Measurements from ENCODE around the gene AXDND1. TPM values are rescaled to one million over a fixed set of nuclear protein-coding genes. Genes with fewer than 3 reads are reported as not detected.
"Not testable (repeated sequence)": the region's sequence is repeated elsewhere in the genome, so short reads cannot be mapped to it uniquely, and the experiment has no call there.

Gene AXDND1
- total RNA-seq, 1 donor from 2014 or later = not detected

DNA sequence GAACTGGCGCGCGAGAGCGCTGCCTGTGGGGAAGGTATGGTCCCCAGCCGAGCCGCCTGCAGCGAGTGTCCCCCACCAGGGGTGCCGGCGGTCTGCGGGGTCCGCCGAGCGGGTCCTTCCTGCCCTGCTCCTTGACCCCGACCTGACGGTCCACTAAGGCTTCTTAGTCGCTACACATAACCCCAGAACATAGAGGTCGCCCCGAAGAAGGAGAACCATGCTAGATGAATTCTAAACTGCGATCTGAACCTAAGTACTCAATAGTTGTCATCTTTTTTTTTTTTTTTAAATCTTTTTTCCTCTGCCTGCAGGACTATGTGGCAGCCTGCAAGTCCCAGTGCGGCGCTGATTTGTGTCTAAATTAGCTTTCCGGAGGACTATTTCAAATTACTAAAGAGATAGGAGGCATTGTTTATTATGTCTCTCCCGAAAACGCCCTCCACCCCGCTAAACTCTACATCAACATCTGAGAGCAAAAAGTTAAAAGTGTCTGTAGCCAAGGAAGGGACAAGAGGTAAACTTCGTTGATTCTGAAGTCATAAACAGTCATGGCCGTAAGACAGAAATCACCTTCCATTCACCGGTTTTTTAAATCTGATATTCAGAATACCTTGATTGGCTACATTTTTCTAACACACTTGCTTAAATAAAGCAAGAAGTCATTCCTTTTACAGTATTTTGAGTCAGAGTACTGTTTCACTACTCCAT, 476 bp downstream of the AXDND1 start:
- peak; percentile 17 to 42 for DNase-seq (ENCODE audit: low read depth in 2 of 2)

DNA sequence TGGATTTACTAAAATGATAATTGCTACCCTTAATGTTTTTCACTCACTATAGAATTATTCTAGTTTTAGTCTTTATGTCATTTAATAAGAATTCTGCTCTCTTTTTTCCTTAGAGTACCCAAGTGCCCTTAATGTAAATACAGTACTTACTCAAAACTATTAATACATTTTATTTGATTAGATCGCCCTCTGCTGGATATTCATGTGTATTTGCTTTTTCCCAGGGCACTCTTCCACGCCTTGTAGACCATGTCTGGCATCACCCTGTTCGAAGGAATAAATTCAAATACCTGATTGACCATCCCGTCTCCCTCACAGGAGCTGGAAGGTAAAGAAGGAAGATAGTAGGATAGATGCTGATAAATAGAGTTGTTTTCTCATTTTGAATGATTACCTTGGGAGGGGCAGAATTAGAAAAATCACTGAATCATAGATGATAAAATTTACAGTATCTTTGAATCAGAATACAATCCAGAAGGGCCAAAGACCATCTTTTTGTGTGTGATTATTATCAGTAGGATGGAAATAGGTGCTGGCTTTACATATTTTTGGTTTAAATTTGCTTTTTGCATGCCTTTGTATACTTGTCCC, 4.1 kb downstream of the AXDND1 start:
- DNase-seq (ENCODE audit: low read depth in 2 of 2) = peak; percentile 72 to 73

DNA sequence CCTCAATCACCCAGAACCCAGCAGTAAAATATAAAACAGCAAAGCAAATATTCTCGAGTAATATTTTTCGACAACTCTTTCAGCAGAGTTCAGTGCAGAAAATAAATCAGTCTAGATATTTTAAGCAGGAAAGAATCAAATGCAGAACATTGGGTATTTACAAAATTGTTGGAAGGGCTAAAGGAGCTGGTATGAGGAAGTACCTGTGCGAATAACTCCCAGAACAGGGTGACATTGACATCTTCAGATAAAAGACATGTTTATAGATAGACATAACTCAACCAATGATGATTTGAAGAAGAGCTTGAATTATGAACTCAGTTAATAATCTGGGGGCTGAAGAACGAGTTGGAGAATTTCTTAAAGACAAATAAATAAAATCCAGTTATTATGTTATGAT, 6.4 kb downstream of the AXDND1 start:
- no peak for DNase-seq (ENCODE audit: low read depth in 2 of 2)

DNA sequence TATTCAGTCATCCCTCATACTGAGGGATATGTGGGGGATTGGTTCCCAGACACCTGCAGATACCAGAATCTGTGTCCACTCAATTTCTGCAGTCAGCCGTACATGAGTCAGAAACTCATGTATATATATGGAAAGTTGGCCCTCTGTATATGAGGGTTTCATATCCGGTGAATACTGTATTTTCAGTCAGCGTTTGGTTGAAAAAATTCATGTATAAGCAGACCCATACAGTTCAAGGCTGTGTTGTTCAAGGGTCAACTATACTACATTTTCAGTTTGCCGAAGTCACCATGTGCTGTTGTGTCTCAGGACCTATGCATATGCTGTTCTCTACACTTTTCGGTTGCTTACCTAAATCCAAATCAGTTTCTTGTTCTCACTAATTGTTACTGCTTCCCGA, 10.5 kb downstream of the AXDND1 start:
- DNase-seq (ENCODE audit: low read depth in 2 of 2) = no peak

DNA sequence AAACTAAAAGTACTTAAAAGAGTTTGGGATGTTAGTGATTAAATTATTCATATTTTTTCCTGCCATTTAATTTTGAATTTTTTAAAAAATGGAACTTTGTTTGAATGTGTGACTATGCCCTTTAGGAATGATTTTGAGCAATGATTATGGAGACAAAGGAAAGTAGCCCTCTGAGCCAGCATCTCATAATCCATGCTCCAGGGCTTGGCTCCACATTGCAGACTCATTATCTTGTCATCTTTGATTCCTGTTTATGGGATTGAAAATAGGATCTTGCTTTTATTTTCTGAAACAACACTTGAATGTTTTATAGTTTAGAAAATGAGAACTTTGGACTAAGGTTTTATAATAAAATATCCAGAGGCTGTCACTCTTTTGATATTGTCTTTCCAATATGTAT, 14.5 kb downstream of the AXDND1 start:
- DNase-seq (ENCODE audit: low read depth in 2 of 2) = no peak

DNA sequence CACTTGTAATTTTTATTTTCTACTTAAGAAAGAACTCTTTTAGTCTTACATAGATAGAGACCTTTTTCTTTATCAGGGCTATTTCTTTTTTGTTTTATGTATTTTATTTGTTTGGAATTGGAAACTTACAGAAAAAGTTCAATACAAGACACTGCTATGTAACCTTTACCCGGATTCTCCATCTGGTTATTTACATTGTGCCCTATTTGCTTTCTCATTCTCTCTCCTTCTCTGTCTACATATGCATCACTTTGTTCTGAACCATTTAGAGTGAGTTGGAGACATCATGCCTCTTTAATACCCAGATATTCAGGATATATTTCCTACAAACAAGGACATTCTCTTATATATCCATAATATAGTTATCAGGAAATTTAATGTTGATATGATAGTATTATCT, 18.3 kb downstream of the AXDND1 start:
- DNase-seq (ENCODE audit: low read depth in 2 of 2) = no peak

DNA sequence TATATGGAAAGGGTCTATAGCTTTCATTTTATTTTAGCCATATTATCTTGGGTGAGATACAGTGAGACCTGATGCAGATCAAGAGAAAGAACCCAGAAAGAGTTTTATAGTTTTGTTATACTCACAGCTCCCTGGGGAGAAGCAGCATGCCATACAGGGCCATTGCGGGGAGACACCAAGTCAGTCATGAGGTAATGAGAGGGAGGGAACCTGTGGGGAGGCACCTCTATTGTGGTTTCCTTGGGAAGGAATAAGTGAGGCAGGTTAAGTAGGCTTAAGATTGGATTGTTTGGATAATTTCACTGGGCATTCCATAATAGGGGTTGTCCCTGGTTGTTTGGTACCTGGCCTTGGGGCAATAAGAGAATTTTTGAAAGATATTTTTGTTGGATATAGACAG, 19.7 kb downstream of the AXDND1 start:
- DNase-seq (ENCODE audit: low read depth in 2 of 2) = no peak

DNA sequence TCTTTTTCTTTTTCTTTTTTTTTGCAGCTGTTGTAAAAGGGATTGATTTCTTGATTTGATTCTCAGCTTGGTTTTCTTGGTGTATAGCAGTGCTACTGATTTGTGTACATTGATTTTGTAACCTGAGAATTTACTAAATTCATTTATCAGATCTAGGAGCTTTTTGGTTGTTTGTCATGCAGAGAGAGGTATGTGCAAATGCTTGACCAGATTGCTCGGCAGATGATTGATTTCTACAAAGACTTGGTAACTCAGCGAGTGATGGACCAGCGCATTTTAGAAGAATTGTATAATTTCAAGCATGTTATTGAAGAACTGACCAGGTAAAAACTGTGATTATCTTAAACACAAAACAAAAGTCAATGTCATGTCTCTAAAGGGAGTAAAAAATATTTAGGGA, 27.9 kb downstream of the AXDND1 start:
- DNase-seq (ENCODE audit: low read depth in 2 of 2) = no peak

DNA sequence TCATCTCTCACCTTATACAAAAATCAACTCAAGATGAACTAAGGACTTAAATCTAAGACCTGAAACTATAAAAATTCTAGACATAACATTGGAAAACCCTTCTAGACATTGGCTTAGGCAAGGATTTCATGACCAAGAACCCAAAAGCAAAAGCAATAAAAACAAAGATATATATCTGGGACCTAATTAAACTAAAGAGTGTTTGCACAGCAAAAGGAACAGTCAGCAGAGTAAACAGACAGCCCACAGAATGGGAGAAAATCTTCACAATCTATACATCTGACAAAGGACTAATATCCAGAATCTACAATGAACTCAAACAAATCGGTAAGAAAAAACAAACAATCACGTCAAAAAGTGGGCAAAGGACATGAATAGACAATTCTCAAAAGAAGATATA, 33.6 kb downstream of the AXDND1 start:
- not testable (repeated sequence) for DNase-seq (ENCODE audit: low read depth in 2 of 2)

DNA sequence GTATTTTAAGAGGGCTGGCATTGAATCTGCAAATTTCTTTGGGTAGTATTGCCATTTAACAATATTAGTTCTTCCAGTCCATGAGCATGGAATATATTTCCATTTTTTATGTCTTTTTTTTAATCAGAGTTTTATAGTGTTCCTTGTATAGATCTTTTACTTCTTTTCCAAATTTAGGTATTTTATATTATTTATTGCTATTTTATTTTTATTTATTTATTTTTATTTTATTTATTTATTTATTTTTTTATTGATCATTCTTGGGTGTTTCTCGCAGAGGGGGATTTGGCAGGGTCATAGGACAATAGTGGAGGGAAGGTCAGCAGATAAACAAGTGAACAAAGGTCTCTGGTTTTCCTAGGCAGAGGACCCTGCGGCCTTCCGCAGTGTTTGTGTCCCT, 52.0 kb downstream of the AXDND1 start:
- not testable (repeated sequence) for DNase-seq (ENCODE audit: low read depth in 2 of 2)

DNA sequence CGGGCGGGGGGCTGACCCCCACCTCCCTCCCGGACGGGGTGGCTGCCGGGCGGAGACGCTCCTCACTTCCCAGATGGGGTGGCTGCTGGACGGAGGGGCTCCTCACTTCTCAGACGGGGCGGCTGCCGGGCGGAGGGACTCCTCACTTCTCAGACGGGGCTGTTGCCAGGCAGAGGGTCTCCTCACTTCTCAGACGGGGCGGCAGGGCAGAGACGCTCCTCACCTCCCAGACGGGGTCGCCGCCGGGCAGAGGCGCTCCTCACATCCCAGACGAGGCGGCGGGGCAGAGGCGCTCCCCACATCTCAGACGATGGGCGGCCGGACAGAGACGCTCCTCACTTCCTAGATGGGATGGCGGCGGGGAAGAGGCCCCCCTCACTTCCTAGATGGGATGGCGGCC, 52.9 kb downstream of the AXDND1 start:
- DNase-seq (ENCODE audit: low read depth in 2 of 2) = not testable (repeated sequence)

DNA sequence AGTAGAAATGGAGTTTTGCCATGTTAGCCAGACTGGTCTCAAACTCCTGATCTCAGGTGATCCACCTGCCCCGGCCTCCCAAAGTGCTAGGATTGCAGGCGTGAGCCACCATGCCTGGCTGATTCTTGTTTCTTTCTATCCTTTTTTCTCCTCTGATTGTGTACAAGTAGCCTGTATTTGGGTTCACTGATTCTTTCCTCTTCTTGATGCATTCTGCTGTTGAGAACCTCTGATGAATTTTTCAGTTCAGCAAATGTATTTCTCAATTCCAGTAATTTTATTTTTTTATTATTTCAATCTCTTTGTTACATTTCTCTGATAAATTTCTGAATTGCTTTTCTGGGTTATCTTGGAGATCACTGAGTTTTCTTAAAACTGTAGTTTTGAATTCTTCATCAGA, 58.8 kb downstream of the AXDND1 start:
- DNase-seq (ENCODE audit: low read depth in 2 of 2) = no peak

DNA sequence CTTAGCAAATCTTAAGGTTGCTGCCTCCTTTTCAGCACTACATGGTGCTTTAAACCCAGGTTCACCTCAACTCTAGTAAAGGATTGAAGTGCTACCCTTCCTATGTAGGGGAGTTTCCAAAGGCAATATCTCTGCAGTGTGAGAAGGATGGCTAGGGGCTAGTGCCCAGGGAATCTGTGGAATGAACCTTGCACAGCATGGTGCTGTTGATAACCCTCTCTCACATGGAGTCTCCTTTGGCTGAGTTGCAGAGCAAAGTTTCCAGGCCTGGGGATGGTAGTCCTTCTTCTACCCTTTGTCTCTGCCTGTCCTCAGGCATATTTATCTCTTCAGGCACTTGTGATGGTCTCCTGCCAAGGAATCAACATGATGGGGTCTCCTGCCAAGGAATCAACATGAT, 59.4 kb downstream of the AXDND1 start:
- DNase-seq (ENCODE audit: low read depth in 2 of 2) = no peak

DNA sequence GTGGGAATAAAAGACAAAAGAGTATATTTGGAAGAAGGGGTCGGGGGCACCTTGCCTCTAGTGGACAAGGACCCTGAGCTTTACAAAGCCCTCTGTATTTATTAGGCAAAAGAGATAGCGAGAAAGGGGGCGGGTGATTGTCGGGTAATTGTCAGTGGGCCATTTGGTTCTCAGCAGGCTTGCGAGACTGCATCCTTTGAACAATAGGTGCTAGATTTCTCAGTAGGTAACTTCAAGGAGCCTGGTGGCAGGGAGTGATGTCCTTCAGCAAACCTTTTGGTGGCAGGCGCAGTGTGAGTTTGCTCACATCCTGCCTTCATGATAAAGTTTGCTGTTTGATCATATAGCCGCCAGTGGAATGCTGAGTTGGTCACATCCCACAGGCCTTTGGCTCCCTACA, 71.4 kb downstream of the AXDND1 start:
- no peak for DNase-seq (ENCODE audit: low read depth in 2 of 2)

DNA sequence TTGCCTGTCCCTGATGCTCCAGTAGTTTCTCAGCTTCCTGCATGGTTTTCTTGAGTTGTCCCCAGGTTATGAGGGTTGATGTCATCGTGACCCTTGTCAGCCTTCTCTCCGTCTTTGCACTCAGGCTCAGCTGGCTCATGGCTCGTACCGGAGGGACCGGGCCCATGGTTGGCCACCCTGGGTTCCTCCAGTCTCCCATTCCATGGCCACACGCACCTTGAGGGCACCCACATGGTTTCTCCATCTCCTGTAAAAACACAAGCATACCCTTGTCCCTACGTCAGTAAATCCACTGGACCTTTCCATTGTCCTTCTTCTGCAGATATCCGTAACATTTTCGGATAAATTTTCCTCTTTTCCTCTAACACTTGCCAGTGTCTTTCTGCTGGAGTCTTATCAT, 73.9 kb downstream of the AXDND1 start:
- not testable (repeated sequence) for DNase-seq (ENCODE audit: low read depth in 2 of 2)

DNA sequence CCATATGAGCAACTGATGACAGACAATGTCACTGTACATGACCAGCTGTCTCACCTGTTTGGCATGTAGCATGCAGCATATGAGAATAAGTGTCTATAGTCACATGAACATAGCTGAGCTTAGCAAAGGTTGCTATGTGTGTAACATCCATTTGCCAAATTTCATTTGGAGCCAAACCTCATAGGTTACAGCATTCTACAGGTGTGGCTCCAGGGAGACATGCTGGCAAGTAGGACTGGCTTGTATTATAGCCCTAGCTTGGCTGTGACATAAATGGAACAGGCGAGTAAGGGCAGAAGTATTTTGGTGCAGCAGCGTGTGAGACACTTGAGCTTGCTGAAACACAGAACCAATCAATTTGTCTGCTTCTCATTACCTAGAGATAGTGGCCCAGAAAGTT, 74.5 kb downstream of the AXDND1 start:
- DNase-seq (ENCODE audit: low read depth in 2 of 2) = not testable (repeated sequence)

DNA sequence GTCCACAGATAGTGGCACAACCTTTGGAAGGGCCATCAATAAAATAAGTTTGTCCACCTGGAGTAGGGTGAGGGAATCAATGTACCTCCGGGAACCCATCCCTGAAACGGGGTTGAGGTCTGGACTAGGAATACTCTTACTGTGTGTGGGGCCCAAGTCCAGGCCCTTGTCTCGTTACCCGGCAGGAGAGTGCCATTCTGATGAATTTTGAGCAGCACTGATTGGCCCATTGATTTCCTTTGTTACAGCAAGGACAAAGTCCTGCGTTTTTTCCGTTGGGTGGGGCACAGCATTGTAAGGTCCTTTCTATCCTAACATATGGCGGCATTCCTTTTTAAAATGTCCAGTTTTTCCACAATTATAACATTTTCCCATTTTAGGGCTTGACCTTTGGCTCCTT, 75.2 kb downstream of the AXDND1 start:
- DNase-seq (ENCODE audit: low read depth in 2 of 2) = no peak

DNA sequence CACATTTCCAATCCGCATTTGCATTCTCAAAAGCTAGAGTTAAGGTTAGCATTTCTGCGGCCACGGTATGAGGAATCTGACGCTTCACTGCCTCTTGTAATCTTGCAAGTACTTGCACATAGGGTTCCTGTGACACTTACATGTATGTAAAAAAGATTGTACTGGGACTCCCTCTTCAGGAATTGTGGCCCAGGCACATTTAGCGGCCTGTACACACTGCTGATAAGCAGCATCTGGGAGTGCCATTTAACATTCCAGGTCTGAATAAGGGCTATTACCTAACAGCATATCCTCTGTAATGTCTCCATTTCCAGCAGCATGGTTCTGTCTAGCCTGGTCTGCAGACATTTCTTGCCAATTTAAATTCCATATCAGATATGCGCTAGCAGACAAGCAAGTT, 75.7 kb downstream of the AXDND1 start:
- DNase-seq (ENCODE audit: low read depth in 2 of 2) = no peak

DNA sequence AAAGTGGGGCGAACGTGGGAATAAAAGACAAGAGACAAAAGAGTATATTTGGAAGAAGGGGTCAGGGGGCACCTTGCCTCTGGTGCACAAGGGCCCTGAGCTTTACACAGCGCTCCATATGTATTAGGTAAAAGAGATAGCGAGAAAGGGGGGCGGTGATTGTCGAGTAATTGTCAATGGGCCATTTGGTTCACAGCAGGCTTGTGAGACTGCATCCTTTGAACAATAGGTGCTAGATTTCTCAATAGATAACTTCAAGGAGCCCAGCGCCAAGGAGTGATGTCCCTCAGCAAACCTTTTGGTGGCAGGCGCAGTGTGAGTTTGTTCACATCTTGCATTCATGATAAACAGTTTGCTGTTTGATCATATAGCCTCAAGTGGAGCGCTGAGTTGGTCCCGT, 77.1 kb downstream of the AXDND1 start:
- DNase-seq (ENCODE audit: low read depth in 2 of 2) = not testable (repeated sequence)

DNA sequence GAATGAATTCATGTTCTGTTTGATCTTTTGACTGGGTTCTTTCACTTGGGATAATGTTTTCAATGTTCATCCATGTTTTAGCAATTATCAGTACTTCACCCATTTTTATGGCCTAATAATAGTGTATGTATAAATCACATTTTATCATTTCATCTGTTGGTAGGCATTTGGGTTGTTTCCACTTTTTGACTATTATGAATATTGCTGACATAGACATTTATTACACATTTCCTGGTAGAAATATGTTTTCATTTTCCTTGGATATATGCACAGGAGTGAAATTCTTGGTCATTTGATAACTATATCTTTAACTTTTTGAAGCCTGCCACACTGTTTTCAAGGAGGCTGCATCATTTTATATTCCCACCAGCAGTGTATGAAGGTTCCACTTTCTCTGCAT, 79.8 kb downstream of the AXDND1 start:
- no peak for DNase-seq (ENCODE audit: low read depth in 2 of 2)

DNA sequence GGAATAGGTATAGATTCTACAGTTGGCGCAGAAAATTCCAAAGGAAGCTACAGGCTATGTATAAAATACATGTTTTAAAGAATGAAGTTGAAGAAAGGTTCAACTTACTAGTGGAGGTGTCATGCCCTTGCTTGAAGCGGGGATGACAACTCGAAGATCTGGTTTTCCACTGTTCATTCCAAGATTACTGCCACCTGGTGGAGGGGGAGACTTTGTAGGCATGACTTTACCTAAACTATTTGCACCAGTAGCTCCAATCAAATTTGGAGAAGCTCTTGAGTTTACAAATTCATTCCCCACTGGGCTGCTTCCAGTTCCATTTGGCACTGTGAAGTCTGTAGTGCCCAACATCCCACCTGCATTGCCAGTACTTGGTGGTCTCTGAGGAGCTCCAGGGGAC, 81.7 kb downstream of the AXDND1 start:
- peak; percentile 9 to 17 for DNase-seq (ENCODE audit: low read depth in 2 of 2)

DNA sequence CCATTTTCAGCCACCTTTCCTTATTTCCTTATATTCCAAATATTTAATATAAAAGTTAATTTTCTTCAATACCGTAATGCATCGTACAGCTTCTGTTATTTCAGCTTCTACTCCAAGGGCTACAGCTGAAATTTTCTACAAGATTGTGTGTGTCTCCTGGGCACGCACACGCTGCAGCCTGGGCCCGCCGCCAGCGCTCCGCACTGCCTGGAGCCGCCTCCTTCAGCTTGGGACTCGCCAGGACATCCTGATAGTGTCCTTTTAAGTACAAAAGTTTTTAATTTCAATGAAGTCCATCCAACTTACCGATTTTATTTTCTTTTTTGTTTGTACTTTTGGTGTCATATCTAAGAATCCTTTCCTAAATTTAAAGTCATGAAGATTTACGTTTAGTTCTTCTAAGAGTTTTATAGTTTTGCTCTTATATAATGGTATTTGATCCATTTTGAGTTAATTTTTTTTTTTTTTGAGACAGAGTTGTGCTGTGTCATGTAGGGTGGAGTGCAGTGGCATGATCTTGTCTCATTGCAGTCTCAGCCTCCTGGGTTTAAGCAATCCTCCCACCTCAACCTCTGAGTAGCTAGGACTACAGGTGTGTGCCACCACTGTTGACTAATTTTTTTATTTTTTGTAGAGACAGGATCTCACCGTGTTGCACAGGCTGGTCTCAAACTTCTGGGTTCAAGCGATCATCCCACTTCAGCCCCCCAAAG, 82.8 kb downstream of the AXDND1 start:
- DNase-seq (ENCODE audit: low read depth in 2 of 2) = no peak
